Measurements from ENCODE around the gene CCDC81.

CCDC81 gene

DNA sequence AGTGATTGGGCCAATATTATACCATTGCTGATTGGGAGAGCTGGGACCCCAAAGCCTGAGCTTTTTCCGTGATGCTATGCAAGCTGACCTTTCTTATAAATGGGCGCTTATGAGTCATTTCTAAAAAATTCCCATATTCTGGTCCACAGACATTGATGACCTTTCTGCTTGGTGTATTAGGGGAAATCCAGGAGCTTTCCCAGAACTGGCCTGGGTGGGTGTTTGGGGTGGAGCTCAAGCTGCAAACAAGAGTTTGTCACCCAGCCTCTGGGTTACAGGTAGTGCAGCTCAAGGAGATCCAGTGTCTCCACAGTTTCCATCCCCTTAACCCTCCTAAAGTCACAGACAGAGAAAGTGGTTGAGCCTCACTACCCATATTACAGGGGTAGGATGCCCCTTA lies 67.7 kb downstream of the CCDC81 start:
- no peak for DNase-seq (ENCODE audit: low read depth)

DNA sequence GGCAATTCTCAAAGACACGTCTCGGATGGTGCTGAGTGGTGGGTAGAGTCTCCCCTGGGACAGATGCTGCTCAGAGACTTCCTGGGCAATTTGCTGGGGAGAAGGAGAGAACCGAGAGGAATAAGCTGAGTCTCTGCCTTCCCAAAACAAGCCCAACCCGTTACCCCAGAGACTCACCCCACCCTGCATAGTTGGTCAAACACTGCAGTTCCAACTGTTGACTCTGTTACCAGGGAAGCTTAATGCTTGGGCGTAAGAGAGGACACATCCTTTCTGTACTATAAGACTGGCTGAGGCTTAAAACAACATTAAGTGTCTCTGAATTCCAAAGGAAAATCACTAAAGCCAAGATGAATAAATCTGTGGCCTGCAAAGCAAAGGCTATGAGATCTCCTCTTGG lies 68.1 kb downstream of the CCDC81 start:
- DNase-seq (ENCODE audit: low read depth): no peak

DNA sequence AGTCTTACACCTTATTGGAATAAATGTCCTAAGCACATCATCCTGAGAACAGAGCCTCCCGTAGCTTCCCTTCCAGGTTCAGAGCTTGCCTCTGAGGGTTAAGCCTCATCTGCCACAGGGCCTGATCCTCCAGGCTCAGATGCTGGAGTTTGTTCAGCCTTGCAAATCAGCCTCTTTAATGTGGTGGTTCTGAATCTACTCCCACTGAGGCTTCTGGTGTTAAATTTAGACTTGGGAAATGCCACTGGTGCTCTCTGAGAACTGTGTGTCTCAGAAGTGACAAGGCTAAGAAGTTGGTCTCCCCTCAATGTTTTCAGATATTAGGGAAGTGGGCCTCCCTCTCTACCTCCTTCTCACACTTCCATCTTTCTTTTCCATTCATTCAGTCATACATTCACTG lies 68.7 kb downstream of the CCDC81 start:
- DNase-seq (ENCODE audit: low read depth): no peak

DNA sequence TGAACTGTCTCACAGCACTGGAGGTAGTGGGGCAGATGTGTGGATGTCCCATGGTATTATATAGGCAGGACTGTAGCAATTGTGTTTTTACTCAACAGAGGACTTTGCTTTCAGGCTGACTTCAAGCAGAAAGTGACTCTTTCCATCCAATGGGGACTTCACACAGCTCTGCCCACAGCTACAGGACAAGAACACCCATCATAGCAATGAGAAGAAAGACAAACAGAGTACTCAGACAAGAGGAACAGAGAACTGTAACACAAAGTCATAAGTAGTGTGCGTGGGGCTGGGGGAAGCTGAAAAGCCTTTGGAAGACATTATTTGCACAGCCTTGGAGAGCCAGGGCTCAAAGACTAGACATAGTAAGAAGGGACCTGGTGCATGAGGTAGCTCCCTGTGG lies 70.3 kb downstream of the CCDC81 start:
- DNase-seq (ENCODE audit: low read depth): no peak

DNA sequence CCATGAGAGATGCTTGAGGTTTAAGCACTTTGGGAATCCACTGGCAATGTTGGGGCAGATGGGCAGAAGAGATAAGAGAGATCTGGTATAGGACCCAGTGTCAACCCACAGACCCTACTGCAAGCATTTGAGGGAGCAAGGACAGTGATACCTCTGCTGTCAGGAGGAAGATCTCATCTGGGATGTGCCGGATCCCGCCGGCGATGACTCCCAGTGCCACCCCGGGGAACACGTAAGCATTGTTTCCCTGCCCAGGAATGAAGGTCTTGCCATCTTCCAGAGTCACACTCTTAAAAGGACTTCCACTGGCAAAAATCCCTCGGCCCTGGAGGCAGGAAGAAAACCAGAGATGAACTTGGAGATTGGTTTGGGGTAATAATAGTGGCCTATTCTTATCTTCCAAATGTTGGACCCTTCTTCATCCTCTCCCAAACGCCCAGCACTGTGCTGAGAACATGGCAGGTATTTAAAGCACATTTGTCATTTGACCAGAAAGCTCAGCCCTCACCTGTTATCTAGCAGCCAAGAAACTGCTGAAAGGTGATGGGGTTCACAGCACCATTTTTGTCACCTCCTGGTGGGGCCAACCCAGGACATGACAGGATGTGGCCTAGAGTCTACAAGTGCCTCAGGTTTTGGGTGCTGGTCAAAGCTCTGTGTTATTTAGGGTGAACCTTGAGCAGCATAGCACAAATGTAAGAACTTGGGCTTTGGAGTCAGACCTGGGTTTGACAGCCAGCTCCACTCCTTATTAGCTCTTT lies 71.7 kb downstream of the CCDC81 start:
- no peak for DNase-seq (ENCODE audit: low read depth)

DNA sequence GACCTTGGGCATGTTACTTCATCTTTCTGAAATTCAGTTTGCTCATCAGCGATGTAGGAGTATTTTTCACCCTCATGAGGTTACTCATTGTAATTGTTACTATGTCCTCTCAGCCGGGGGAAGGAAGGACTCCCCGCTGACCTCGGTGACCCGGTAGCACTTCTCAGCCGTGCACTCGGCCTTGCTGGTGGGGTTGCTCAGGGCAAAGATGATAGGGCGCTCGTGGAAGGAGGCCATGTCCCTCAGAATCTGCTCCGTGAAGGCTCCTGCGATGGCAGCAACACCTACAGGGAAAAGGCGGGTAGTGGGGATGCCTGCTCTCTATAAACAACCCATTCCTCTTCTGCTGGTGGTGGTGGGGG lies 72.2 kb downstream of the CCDC81 start:
- DNase-seq (ENCODE audit: low read depth): no peak

DNA sequence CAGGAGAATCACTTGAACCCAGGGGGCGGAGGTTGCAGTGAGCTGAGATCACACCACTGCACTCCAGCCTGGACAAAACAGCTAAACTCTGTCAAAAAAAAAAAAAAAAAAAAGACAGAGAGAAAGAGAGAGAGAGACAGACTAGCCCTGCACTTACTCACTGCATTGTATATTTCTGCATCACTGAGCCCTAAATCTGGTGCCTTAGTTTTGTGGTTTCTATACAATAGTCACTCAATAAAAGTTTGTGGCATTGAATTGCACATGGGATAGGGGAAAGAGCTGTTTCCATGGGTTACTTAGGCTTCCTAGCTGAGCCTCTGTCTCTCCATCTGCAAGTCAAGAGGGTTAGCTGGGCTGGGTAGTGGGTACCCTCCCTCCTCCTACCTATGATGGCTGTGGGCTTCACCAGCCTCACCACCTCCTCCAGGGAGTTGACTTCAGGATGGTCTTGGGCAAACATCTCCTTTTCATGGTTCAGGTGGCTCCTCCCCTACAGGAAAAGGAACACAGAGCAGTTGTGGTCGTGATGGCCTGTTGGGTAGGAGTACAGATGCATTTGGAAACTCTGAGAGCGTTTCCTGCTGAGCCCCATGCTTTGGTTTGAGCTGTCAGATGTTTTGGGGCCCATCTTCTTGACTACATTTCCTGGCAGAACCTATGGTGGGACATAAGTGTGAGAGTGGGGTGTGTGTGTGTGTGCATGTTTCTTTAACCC lies 73.2 kb downstream of the CCDC81 start:
- no peak for DNase-seq (ENCODE audit: low read depth)

DNA sequence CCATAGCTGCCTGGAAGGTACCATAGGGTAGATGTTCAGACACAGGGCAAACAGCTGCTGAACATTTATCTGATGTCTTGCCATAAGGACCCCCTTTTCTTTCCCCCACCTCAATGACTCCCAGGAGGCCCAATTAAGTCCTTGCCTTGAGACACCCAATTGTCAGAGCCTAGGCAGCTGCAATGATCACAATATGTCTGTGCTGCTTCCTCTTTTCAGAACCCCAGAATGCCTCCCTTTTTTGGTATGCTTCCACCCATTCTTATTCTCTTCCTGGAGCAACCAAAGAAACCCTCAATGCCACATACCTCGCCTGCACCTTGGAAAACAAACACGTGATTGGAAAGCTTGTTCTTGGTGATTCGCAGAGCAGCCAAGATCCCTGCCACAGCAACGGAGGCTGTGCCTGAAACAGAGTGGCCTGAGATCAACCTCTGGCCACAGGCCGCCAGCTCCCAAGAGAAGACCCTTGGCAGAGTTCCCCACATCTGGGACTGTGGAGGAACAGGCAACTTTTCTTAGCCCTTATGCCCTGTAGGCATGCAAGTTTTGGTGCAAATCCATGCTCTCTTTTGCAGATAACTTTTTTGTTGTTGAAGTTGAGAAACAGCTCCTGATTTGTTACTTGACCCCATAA lies 75.4 kb downstream of the CCDC81 start:
- DNase-seq (ENCODE audit: low read depth): no peak

DNA sequence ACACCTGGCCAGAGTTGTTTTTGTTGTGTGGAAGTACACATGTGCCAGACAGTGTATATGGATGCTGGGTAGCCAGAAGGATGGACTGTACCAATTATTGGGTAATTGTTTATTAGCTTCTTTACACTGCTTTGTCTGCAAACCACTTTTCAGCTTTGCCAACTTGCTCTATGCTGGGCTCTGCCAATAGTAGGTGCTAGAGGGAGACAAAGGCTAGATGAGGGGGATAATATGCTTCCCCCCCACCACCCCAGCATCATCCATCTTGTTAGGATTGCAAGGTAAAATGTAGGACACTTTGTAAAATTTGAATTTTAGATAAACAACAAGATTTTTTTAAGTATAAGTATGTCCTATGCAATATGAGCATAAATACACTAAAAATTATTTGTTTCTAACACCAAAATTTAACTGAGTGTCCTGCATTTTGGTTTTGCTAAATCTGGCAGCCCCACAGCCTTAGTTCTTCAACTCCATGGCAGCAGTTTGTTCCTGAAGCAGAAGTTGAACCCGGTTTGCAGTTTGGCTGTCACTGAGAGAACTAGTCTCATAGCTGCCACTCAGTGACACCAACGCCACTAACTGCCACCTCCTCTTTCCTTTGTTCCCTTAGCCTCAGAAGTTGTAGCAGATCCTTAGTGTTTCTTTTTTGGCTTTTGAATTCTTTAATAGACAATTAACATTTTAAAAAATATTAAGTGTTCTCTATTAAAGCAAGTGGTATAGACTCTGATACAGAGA lies 78.8 kb downstream of the CCDC81 start:
- DNase-seq (ENCODE audit: low read depth): no peak

DNA sequence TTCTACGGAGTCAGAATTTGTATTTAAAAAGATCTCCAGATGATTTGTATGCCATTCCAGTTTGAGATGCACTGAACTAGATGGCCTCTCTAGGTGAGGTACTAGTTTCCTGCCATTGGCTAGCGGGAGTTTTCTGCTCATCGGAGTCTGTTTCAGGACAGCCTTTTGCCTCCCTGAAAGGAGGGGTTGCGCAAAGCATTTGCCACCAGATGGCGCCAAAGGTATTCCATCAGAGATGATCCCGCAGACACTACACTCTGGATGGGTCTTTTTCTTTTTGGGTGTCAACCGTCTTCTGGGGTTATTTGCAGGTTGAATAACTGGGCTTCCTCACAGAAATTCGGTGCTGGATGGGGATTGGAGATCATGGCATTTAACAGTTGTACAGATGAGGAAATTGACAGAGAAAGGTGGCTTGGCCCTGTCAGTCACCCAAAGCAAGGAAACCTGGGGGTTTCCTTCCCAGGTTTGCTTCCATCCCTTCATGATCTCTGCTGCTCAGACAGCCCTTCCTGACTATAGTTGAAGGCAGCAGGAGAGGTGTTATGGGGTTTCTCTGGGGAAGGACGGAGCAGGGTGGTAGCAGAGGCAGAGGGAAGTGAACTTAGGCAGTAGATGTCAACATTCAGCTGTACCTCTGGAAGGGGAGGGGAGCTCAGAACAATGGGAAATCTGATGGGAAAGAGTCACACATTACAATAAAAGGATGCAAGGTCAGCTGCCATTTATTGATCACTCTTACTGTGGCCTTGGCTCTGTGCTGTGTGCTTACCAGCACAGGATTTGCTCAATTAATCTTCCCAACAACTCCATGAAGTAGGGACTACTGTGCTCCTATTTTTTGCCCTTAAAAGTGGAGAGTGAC lies 81.6 kb downstream of the CCDC81 start:
- DNase-seq (ENCODE audit: low read depth): peak; percentile 56

DNA sequence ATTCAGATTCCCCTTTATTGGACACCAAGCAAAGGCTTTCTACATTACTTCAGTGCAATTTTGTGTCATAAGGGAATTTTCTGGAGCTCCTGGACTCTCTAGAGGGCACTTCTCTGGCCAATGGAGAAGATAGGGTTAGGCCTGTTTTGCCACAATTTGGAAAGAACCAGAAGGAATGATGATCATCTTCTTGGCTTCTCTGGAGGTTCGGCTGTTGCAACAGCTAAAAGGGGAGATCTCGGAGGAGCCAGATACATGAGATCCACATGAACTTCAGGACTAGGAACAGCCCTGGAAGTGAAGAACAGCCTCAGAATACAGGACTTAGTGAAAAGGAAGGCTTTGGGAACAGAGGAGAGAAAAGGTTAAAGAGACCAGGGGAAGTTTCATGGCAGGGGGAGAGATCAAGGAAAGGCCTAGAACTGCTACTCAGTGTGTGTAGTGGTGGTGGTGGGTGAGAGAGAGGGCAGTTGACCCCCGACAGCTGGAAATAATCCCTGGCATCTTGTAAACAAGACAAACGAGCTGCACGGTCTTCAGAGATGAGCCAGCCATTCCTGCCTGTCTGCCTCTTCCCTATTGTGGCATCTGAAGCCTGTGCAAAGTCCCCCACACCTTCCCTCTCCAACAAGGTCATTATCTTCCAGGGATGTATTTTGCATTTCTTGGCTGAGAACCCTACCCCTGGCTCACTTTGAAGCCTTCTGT lies 83.8 kb downstream of the CCDC81 start:
- no peak for DNase-seq (ENCODE audit: low read depth)

DNA sequence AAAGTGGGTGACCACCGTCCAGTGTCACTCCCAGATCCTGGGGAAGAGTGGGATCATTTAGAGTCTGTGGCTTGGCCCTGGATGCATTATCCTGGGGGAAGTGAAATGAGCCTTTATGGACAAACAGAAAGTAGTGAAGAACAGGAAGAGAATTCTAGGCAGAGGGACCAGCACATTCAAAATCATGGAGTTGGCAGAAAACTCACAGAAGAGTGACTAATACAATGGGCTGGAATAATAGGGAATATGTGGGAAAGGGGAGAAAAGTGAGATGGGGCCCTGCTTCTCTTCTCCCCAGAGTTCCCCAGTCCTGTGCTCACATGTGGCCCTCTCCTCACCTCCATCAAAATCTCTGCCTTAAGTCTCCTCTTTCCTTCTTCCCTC lies 84.3 kb downstream of the CCDC81 start:
- DNase-seq (ENCODE audit: low read depth): no peak

DNA sequence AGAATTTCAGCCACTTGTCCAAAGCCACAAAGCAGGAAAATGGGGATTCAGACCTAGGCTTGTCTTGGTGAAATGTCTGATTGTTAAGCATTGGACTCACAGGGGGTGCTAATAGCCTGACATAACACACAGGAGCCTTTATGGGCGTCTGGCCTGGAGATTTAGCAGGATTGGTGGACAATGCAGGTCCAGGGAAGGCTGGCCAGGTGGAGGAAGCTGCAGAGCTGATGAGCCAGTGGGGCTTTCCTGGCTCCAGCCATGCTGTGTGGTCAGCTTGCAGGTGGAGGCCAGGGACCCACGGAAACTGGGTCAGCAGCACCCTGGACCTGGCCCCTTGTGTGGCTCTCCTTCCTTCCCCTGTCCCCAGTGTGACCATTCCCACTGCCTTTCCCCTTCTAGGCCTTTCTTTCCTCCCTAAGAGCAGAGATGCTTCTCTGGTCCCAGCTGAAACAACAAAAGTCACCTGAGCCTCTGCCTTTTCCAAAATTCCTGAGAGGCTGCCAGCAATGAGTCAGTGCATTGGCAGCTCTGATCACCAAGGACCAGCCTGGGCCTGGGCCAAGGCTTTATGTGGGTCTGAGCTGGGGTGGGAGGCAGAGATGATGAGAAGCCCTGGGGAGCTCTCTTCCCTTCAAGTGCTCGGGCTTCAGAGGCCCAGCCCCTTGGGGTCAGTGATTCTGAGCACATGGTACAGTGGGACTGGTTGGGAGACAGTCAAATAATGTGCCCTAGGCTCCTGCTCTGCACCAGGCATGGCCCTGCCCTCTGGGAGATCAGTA lies 85.2 kb downstream of the CCDC81 start:
- peak; percentile 93 for DNase-seq (ENCODE audit: low read depth)

DNA sequence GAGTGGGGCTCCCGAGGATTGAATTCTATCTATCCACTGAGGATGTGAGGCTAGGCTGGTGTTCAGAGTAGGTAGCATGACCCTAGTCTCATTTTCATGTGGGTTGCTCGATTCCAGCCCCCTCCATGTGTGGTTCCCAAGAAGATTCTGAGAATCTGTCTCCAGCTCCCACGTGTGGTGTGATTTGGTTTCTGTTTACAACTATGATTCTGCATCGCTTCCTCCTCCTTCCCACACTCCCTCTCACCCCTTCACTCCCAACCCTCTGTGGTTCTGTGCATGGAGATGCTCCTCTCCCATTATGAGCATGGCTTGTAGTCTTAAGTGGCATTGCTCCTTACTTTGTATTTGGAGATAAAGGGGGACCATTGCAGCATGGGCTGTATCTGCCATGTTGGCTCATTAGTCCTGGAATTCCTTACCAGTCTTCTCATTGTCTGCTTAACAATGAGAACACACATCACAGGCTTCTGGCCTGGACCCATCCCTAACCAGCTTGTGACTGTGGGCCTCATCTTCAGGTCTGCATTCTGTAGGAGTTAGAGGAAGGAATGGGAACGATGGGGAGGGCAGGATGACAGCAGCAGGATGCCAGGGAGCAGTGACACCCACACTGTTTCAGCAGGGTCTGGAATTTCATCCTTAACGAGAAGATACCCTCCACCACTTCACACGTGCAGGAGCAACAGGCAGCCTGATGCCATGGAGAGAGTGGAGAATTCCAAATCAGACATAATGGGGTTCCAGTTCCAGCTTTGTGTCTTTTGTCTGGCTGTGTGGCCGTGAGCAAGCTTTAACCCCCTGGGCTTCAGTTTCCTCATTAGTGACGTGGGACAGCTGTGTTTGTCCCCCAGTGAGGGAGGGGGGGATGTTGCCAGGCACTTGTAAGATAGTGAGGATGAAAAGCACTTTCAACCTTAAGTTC lies 86.0 kb downstream of the CCDC81 start:
- DNase-seq (ENCODE audit: low read depth): no peak

DNA sequence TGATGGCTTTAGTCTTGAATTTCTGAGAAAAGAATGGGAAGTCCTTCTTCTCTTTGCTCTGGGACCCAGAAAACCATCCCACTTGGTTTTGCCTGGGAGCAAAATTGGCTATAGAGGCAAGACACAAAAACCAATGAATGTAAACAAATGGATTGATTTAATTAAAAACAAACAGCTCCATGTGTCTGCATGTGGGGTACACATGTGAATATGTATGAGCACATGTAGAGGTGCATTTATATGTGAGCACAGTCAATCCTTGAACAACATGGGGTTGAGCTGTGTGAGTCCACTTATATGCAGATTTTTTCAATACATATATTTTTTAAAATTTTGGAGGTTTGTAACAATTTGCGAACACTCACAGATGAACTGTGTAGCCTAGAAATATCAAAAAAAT lies 87.2 kb downstream of the CCDC81 start:
- no peak for DNase-seq (ENCODE audit: low read depth)

DNA sequence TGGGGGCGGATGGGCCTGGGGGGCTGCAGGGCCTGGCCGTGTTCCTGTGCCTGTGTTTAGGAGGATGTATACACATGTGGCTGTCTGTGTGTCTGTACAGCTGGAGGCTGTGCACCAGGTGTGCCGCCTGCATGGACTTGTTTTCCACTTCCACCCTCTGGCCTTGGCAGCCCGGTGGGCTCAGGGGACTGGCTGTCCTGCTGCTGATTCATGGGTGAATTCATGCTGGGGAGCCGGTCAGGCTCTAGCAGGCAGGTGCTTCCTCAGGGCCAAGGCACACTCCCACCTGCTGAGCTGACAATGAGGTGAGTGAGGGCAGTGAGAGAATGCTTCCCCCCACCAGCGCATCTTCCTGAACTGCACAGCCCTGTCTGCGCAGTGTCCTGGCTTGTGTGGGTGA lies 88.4 kb downstream of the CCDC81 start:
- no peak for DNase-seq (ENCODE audit: low read depth)

DNA sequence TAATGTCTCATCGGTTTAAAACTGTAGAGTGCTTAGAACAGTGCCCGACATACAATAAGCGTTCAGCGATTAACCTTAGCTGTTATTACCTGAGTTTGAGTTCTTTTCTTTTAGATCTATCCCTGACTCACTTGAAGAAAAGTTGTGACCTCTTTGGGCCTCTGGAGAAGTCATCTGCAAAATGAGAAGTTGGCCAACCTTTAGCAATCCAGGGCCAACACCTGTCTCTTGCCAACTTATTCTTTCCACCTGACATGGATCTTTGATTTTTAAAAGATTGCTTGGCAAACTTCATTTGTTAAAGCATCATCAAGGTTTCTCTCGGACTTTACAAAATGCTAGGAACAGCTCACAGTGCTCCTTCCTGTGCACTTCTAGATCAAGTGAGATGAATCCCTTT lies 89.3 kb downstream of the CCDC81 start:
- DNase-seq (ENCODE audit: low read depth): no peak

DNA sequence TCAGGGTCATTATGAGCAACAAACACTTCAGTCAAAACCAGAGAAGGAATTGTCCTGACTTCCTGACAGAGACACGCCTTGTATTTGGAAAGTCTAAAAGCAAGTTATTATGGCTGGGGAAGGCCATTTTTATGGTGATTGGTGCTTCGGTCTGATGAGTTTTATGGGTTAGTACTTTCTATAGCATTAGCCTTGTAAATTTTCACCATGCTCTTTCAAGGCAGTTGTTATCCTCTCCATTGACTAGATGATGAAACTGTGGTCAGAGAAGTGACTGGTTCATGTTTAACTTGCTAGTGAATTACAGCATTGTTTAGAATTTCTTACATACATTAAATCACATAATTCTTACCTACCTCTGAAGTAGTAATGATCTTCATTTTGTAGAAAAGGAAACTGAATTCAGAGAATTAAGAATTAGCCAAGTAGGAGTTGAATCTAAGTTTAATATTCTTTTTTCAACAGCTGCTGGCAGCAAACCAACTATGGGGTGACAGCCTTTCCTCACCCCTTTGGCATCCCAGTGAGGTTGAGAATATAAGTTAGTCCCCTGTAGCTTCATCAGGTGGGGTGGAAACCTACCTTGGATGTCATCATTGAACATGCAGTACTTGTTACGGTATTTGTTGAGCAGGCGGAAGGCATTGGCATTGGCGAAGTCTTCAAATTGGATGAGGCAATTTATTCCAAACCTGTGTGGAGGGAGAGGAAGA lies 90.0 kb downstream of the CCDC81 start:
- DNase-seq (ENCODE audit: low read depth): no peak

DNA sequence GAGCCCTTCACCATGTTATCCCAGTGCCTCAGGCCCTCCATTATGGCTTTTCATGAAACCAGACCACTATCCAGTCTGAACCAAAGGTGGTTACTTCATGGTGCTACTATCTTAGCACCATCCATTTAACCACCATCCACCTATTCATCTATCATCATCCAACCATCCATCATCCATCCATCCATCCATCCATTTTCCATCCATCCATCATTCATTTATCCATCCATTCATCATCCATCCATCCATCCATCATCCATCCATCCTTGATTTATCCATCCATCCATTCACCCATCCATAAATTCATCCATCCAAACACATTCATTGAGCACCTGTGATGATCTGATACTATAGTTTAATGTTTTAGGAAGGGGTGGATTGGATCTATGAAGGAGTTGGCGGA lies 93.5 kb downstream of the CCDC81 start:
- no peak for DNase-seq (ENCODE audit: low read depth)
